ENCODE data around the gene CFAP161.

Gene CFAP161

GRCh38 chr15:81113204-81113657 is 20.8 kb upstream of the CFAP161 start (continued):
- TF ChIP-seq ZNF488 (tag by site-specific recombination; IDR thresholded peaks at IDR 0.05): peak; percentile 46; the same call in 1 of the 2 replicates
- TF ChIP-seq HOXD13 (CRISPR knock-in tag; IDR thresholded peaks at IDR 0.05; ENCODE audit: borderline replicate concordance): peak; percentile 42; the same call in 1 of the 2 replicates
- TF ChIP-seq FEZF1 (tag by site-specific recombination; IDR thresholded peaks at IDR 0.05): peak; percentile 88
- no peak for TF ChIP-seq ZBTB11 (tag by site-specific recombination; conservative IDR thresholded peaks at IDR 0.05; ENCODE audit: low read depth)
- no peak for TF ChIP-seq ZNF654 (tag by site-specific recombination; IDR thresholded peaks at IDR 0.05; ENCODE audit: low read depth)
- TF ChIP-seq MYNN (tag by site-specific recombination; IDR thresholded peaks at IDR 0.05; ENCODE audit: borderline replicate concordance): no peak
- TF ChIP-seq ZNF621 (tag by site-specific recombination; IDR thresholded peaks at IDR 0.05): no peak
- no peak for TF ChIP-seq ZFP41 (tag by site-specific recombination; IDR thresholded peaks at IDR 0.05; ENCODE audit: borderline replicate concordance)
- TF ChIP-seq ZNF211 (tag by site-specific recombination; IDR thresholded peaks at IDR 0.05; ENCODE audit: low read depth): no peak
- TF ChIP-seq ZNF792 (tag by site-specific recombination; IDR thresholded peaks at IDR 0.05): no peak
- TF ChIP-seq ZNF670 (tag by site-specific recombination; IDR thresholded peaks at IDR 0.05; ENCODE audit: low read depth): no peak
- peak; percentile 66 for TF ChIP-seq GLI2 (tag by site-specific recombination; IDR thresholded peaks at IDR 0.05; ENCODE audit: borderline replicate concordance, low read depth)
- TF ChIP-seq WT1 (tag by site-specific recombination; IDR thresholded peaks at IDR 0.05): 0 out of 2 replicates have a peak, but pooled peaks have one; percentile 23
- TF ChIP-seq, protein P1, sequence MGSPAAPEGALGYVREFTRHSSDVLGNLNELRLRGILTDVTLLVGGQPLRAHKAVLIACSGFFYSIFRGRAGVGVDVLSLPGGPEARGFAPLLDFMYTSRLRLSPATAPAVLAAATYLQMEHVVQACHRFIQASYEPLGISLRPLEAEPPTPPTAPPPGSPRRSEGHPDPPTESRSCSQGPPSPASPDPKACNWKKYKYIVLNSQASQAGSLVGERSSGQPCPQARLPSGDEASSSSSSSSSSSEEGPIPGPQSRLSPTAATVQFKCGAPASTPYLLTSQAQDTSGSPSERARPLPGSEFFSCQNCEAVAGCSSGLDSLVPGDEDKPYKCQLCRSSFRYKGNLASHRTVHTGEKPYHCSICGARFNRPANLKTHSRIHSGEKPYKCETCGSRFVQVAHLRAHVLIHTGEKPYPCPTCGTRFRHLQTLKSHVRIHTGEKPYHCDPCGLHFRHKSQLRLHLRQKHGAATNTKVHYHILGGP (tag by site-specific recombination; IDR thresholded peaks at IDR 0.05): no peak
- no peak for TF ChIP-seq ZNF48 (tag by site-specific recombination; IDR thresholded peaks at IDR 0.05)
- no peak for TF ChIP-seq ZFP37 (tag by site-specific recombination; IDR thresholded peaks at IDR 0.05)
- TF ChIP-seq, protein P2, sequence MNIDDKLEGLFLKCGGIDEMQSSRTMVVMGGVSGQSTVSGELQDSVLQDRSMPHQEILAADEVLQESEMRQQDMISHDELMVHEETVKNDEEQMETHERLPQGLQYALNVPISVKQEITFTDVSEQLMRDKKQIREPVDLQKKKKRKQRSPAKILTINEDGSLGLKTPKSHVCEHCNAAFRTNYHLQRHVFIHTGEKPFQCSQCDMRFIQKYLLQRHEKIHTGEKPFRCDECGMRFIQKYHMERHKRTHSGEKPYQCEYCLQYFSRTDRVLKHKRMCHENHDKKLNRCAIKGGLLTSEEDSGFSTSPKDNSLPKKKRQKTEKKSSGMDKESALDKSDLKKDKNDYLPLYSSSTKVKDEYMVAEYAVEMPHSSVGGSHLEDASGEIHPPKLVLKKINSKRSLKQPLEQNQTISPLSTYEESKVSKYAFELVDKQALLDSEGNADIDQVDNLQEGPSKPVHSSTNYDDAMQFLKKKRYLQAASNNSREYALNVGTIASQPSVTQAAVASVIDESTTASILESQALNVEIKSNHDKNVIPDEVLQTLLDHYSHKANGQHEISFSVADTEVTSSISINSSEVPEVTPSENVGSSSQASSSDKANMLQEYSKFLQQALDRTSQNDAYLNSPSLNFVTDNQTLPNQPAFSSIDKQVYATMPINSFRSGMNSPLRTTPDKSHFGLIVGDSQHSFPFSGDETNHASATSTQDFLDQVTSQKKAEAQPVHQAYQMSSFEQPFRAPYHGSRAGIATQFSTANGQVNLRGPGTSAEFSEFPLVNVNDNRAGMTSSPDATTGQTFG (tag by site-specific recombination; IDR thresholded peaks at IDR 0.05; ENCODE audit: borderline replicate concordance): no peak
- TF ChIP-seq ZNF302 (tag by site-specific recombination; IDR thresholded peaks at IDR 0.05; ENCODE audit: low read depth): no peak
- TF ChIP-seq IKZF3 (tag by site-specific recombination; IDR thresholded peaks at IDR 0.05): peak; percentile 49; the same call in 1 of the 2 replicates
- no peak for TF ChIP-seq ZNF837 (tag by site-specific recombination; IDR thresholded peaks at IDR 0.05)
- no peak for TF ChIP-seq ZNF791 (tag by site-specific recombination; IDR thresholded peaks at IDR 0.05)
- no peak for TF ChIP-seq ZNF624 (tag by site-specific recombination; IDR thresholded peaks at IDR 0.05)
- 0 out of 2 replicates have a peak, but pooled peaks have one; percentile 27 for TF ChIP-seq PRDM1 (tag by site-specific recombination; IDR thresholded peaks at IDR 0.05)
- TF ChIP-seq GLI4 (tag by site-specific recombination; IDR thresholded peaks at IDR 0.05): no peak
- no peak for TF ChIP-seq ZFHX2 (tag by site-specific recombination; conservative IDR thresholded peaks at IDR 0.05)
- TF ChIP-seq SETDB1 (IDR thresholded peaks at IDR 0.05; ENCODE audit: insufficient read length, low read length): no peak
- TF ChIP-seq, protein P3, sequence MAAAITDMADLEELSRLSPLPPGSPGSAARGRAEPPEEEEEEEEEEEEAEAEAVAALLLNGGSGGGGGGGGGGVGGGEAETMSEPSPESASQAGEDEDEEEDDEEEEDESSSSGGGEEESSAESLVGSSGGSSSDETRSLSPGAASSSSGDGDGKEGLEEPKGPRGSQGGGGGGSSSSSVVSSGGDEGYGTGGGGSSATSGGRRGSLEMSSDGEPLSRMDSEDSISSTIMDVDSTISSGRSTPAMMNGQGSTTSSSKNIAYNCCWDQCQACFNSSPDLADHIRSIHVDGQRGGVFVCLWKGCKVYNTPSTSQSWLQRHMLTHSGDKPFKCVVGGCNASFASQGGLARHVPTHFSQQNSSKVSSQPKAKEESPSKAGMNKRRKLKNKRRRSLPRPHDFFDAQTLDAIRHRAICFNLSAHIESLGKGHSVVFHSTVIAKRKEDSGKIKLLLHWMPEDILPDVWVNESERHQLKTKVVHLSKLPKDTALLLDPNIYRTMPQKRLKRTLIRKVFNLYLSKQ (tag by site-specific recombination; IDR thresholded peaks at IDR 0.05; ENCODE audit: borderline replicate concordance): no peak
- TF ChIP-seq ZNF366 (tag by site-specific recombination; conservative IDR thresholded peaks at IDR 0.05): peak; percentile 66; the same call in 1 of the 2 replicates
- TF ChIP-seq ZNF423 (tag by site-specific recombination; IDR thresholded peaks at IDR 0.05): peak; percentile 40; the same call in 1 of the 2 replicates
- no peak for TF ChIP-seq ZNF132 (tag by site-specific recombination; IDR thresholded peaks at IDR 0.05; ENCODE audit: borderline replicate concordance)
- TF ChIP-seq BCL11A (tag by site-specific recombination; IDR thresholded peaks at IDR 0.05; ENCODE audit: low read depth): no peak
- TF ChIP-seq ZBTB17 (tag by site-specific recombination; IDR thresholded peaks at IDR 0.05): no peak
- TF ChIP-seq ZBTB8A (tag by site-specific recombination; IDR thresholded peaks at IDR 0.05): no peak

Measured in HEK293 (cell line).